Measurements from ENCODE around the gene PRSS2. TPM values are rescaled to one million over a fixed set of nuclear protein-coding genes. Genes with fewer than 3 reads are reported as not detected.
"Not testable (repeated sequence)": the region's sequence is repeated elsewhere in the genome, so short reads cannot be mapped to it uniquely, and the experiment has no call there.

Gene PRSS2
- total RNA-seq, 1 donor from 2014 or later: not detected

- DNase-seq; H3K4me1 Mint-ChIP-seq; H3K36me3 Mint-ChIP-seq (ENCODE audit: low read depth); H3K9me3 Mint-ChIP-seq; H3K27me3 Mint-ChIP-seq; H3K27ac Mint-ChIP-seq; H3K4me3 Mint-ChIP-seq; intact Hi-C loops (cut with micrococcal nuclease): not testable (repeated sequence)
These were observed 19.1 kb upstream of the PRSS2 start for GRCh38 chr7:142751526-142752175.

GRCh38 chr7:142752376-142753225 lies 18.2 kb upstream of the PRSS2 start:
- no peaks in the 10 kb centered on the region for H3K9me3 Mint-ChIP-seq
- intact Hi-C loops (cut with micrococcal nuclease): no loop called here
- DNase-seq: no peak
- H3K27ac Mint-ChIP-seq: no peak overlapping the region
- peaks cover 2% of the 10 kb centered on the region for H3K27me3 Mint-ChIP-seq
- no peak overlapping the region for H3K4me3 Mint-ChIP-seq
- no peaks in the 10 kb centered on the region for H3K4me1 Mint-ChIP-seq
- no peaks in the 10 kb centered on the region for H3K36me3 Mint-ChIP-seq (ENCODE audit: low read depth)

- no peak overlapping the region for H3K27ac Mint-ChIP-seq
- no peak overlapping the region for H3K4me3 Mint-ChIP-seq
- H3K9me3 Mint-ChIP-seq: no peaks in the 10 kb centered on the region
- H3K27me3 Mint-ChIP-seq: no peaks in the 10 kb centered on the region
- intact Hi-C loops (cut with micrococcal nuclease): no loop called here
- H3K4me1 Mint-ChIP-seq: no peaks in the 10 kb centered on the region
- H3K36me3 Mint-ChIP-seq (ENCODE audit: low read depth): no peaks in the 10 kb centered on the region
- DNase-seq: no peak
These were observed 17.4 kb upstream of the PRSS2 start for GRCh38 chr7:142753366-142753765.

- intact Hi-C loops (cut with micrococcal nuclease); H3K4me1 Mint-ChIP-seq; H3K27me3 Mint-ChIP-seq; H3K36me3 Mint-ChIP-seq (ENCODE audit: low read depth); H3K4me3 Mint-ChIP-seq; H3K27ac Mint-ChIP-seq; DNase-seq; H3K9me3 Mint-ChIP-seq: not testable (repeated sequence)
These were observed 16.8 kb upstream of the PRSS2 start for GRCh38 chr7:142753925-142754491.

GRCh38 chr7:142754681-142755575 lies 15.8 kb upstream of the PRSS2 start:
- DNase-seq: no peak
- H3K4me1 Mint-ChIP-seq: no peaks in the 10 kb centered on the region
- no peaks in the 10 kb centered on the region for H3K36me3 Mint-ChIP-seq (ENCODE audit: low read depth)
- no peak overlapping the region for H3K4me3 Mint-ChIP-seq
- intact Hi-C loops (cut with micrococcal nuclease): no loop called here
- peaks cover 2% of the 10 kb centered on the region for H3K27me3 Mint-ChIP-seq
- no peaks in the 10 kb centered on the region for H3K9me3 Mint-ChIP-seq
- no peak overlapping the region for H3K27ac Mint-ChIP-seq

- H3K36me3 Mint-ChIP-seq (ENCODE audit: low read depth); H3K27me3 Mint-ChIP-seq; H3K9me3 Mint-ChIP-seq; intact Hi-C loops (cut with micrococcal nuclease); H3K27ac Mint-ChIP-seq; H3K4me3 Mint-ChIP-seq; H3K4me1 Mint-ChIP-seq; DNase-seq: not testable (repeated sequence)
These were observed 12.5 kb upstream of the PRSS2 start for GRCh38 chr7:142758312-142758711.

GRCh38 chr7:142759433-142759832 lies 11.3 kb upstream of the PRSS2 start:
- no peak overlapping the region for H3K27ac Mint-ChIP-seq
- intact Hi-C loops (cut with micrococcal nuclease): no loop called here
- H3K4me3 Mint-ChIP-seq: no peak overlapping the region
- H3K4me1 Mint-ChIP-seq: no peaks in the 10 kb centered on the region
- peaks cover 2% of the 10 kb centered on the region for H3K27me3 Mint-ChIP-seq
- no peak for DNase-seq
- no peaks in the 10 kb centered on the region for H3K9me3 Mint-ChIP-seq
- no peaks in the 10 kb centered on the region for H3K36me3 Mint-ChIP-seq (ENCODE audit: low read depth)

GRCh38 chr7:142760071-142760642 lies 10.6 kb upstream of the PRSS2 start:
- H3K4me1 Mint-ChIP-seq: no peaks in the 10 kb centered on the region
- peaks cover 2% of the 10 kb centered on the region for H3K27me3 Mint-ChIP-seq
- no peak overlapping the region for H3K27ac Mint-ChIP-seq
- H3K36me3 Mint-ChIP-seq (ENCODE audit: low read depth): no peaks in the 10 kb centered on the region
- H3K4me3 Mint-ChIP-seq: no peak overlapping the region
- no peak for DNase-seq
- intact Hi-C loops (cut with micrococcal nuclease): no loop called here
- no peaks in the 10 kb centered on the region for H3K9me3 Mint-ChIP-seq

- H3K36me3 Mint-ChIP-seq (ENCODE audit: low read depth); intact Hi-C loops (cut with micrococcal nuclease); H3K27ac Mint-ChIP-seq; H3K27me3 Mint-ChIP-seq; H3K4me3 Mint-ChIP-seq; H3K4me1 Mint-ChIP-seq; DNase-seq; H3K9me3 Mint-ChIP-seq: not testable (repeated sequence)
These were observed 9.2 kb upstream of the PRSS2 start for GRCh38 chr7:142761606-142762005.

- intact Hi-C loops (cut with micrococcal nuclease): no loop called here
- no peak overlapping the region for H3K27ac Mint-ChIP-seq
These were observed 8.7 kb upstream of the PRSS2 start for GRCh38 chr7:142762104-142762503.

GRCh38 chr7:142767451-142767850 lies 3.3 kb upstream of the PRSS2 start:
- Mint-ChIP-seq H3K4me3 (no peak overlapping the region), H3K27ac (no peak overlapping the region), H3K4me1 (peaks cover 3% of the 10 kb centered on the region), H3K27me3 (peaks cover 2% of the 10 kb centered on the region), H3K36me3 (ENCODE audit: low read depth) (no peaks in the 10 kb centered on the region), H3K9me3 (no peaks in the 10 kb centered on the region)
- DNase-seq: no peak
- intact Hi-C loops (cut with micrococcal nuclease): no loop called here

More at GRCh38 chr7:142762104-142762503, 8.7 kb upstream of the PRSS2 start:
- H3K36me3 Mint-ChIP-seq (ENCODE audit: low read depth): no peaks in the 10 kb centered on the region
- H3K4me3 Mint-ChIP-seq: no peak overlapping the region
- no peaks in the 10 kb centered on the region for H3K4me1 Mint-ChIP-seq
- DNase-seq: no peak
- H3K27me3 Mint-ChIP-seq: peaks cover 2% of the 10 kb centered on the region
- no peaks in the 10 kb centered on the region for H3K9me3 Mint-ChIP-seq

GRCh38 chr7:142767861-142768260 lies 2.9 kb upstream of the PRSS2 start:
- peaks cover 3% of the 10 kb centered on the region for H3K4me1 Mint-ChIP-seq
- H3K9me3 Mint-ChIP-seq: no peaks in the 10 kb centered on the region
- DNase-seq: no peak
- H3K27me3 Mint-ChIP-seq: peaks cover 2% of the 10 kb centered on the region
- intact Hi-C loops (cut with micrococcal nuclease): no loop called here
- no peak overlapping the region for H3K27ac Mint-ChIP-seq
- H3K4me3 Mint-ChIP-seq: no peak overlapping the region
- H3K36me3 Mint-ChIP-seq (ENCODE audit: low read depth): no peaks in the 10 kb centered on the region

- H3K27me3 Mint-ChIP-seq; H3K4me1 Mint-ChIP-seq; H3K9me3 Mint-ChIP-seq; H3K36me3 Mint-ChIP-seq (ENCODE audit: low read depth); H3K4me3 Mint-ChIP-seq; intact Hi-C loops (cut with micrococcal nuclease); H3K27ac Mint-ChIP-seq; DNase-seq: not testable (repeated sequence)
These were observed 1.9 kb upstream of the PRSS2 start for GRCh38 chr7:142768885-142769284.

All from activated CD4-positive, alpha-beta T cell treated with anti-CD3 and anti-CD28 coated beads, Interleukin-2, amount 10 ng/mL, durations not matched to agents 24 days and 14 days (primary cell).